Calu3 (cell line): ENCODE data around the gene CIB4. TPM values are rescaled to one million over a fixed set of nuclear protein-coding genes. Genes with fewer than 3 reads are reported as not detected.

Experiments
- BruUV-seq: library from RNA; stranded (reverse); fragments of 400-500 nt; replicated peaks from 2 replicates; lab custom pipeline; 2021; lab: Mats Ljungman, UMichigan
- CTCF ChIA-PET: fragments of 300-600 bp; sonication (Branson Sonifier 250); formaldehyde crosslinking; loops from one replicate; lab custom pipeline; 2022; ENCODE audit warnings: antibody characterized with exemption; lab: Charles Lee
- DNase-seq: peaks from one replicate; pipeline ENCODE4 v3.0.0; 2022
- H3K27ac Mint-ChIP-seq: one replicate; pipeline ENCODE4 v1.8.0; 2022; ENCODE audit warnings: mixed read lengths; ENCODE audit not compliant: unreplicated experiment
- H3K27me3 Mint-ChIP-seq: one replicate; pipeline ENCODE4 v1.8.0; 2022; ENCODE audit warnings: mixed read lengths; ENCODE audit not compliant: unreplicated experiment
- H3K36me3 Mint-ChIP-seq: one replicate; pipeline ENCODE4 v1.8.0; 2022; ENCODE audit warnings: mild to moderate bottlenecking, moderate library complexity, mixed read lengths; ENCODE audit not compliant: insufficient read depth, unreplicated experiment
- H3K4me1 Mint-ChIP-seq: one replicate; pipeline ENCODE4 v1.8.0; 2022; ENCODE audit warnings: mild to moderate bottlenecking, low read depth, mixed read lengths; ENCODE audit not compliant: unreplicated experiment
- H3K4me3 Mint-ChIP-seq: one replicate; pipeline ENCODE4 v1.8.0; 2022; ENCODE audit warnings: mild to moderate bottlenecking, low read depth, moderate library complexity, mixed read lengths; ENCODE audit not compliant: unreplicated experiment
- H3K9me3 Mint-ChIP-seq: one replicate; pipeline ENCODE4 v1.8.0; 2022; ENCODE audit warnings: low read depth, mixed read lengths; ENCODE audit not compliant: unreplicated experiment
- intact Hi-C: fragments of 100-400 bp; cut with micrococcal nuclease; formaldehyde crosslinking; loops from one replicate; pipeline ENCODE4 v1.10.0; 2022; ENCODE audit not compliant: unreplicated experiment
- total RNA-seq: library from RNA; stranded (reverse); gene quantifications from 2 replicates; pipeline ENCODE4 v1.2.3, GENCODE V29; 2022
- TF ChIP-seq, protein P1 (sequence below): fragments of 200-600 bp; IDR thresholded peaks from one replicate; pipeline ENCODE4 v1.8.0; 2022; ENCODE audit warnings: antibody characterized with exemption; ENCODE audit not compliant: unreplicated experiment

Gene CIB4
- total RNA-seq, 1 experiment from 2014 or later, result not detected

DNA sequence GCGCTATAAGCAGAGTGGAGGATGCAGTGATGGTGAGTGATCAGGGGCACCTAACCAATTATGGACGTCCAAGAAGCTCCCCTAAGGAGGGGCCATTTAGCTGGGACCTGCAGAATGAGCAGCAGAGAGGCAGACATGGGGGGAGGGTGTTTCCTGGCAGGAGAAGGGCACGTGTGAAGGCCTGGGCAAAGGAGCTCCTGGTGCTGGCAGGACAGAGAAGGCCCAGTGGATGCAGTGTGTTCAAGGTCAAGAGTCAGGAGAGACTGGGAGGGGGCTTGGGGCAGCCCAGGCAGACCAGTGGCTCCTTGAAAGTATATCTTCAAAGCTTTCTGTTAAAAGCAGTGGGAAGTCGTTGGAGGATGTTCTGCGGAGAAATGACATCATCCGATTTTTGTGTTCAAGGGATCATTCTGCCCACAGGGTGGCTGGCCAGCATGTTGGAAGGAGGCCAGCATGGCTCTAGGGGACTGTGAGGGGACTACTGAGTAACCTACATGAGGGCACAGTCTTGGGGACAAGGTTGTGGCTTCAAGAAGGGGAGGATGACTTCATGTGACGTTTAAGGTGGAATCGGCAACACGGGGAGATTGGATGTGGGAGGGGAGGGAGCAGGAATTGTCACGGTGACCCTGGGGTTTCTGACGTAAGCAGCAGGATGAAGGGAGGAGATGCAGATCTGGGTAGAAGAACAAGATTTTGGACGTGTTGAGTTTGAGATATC lies 9.0 kb upstream of the CIB4 start:
- H3K27me3 Mint-ChIP-seq, result peaks cover 99% of the 10 kb centered on the region
- CTCF ChIA-PET, result interaction anchor here (0.6 to 1.0 kb wide), 2 partner anchors 12 to 86 kb away, joined by 3 to 5 read pairs; no protein-coding TSS in a partner anchor
- no peak for DNase-seq

DNA sequence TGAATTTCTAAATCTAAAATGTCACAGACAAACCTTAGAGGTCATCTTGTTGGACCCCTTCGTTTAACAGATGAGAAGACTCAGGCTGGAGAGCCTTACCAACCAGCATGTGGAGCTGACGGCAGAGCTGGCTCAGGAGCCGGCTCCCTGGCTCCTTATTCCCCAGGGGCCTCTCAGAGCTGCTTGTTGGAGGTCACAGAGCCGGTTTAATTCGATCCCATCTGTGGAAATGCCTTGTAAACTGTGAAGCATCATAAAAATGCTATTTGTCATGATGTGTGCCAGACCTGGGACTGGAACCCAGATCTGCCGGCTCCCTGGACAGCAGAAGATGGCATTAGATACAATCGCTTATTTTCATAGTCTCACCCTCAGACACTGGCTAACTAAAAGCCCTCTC lies 8.2 kb upstream of the CIB4 start:
- no peak overlapping the region for H3K27ac Mint-ChIP-seq
- no TSS peak for BruUV-seq
- H3K4me3 Mint-ChIP-seq, result no peak overlapping the region
- intact Hi-C loops, result no loop called here
- no peaks in the 10 kb centered on the region for H3K4me1 Mint-ChIP-seq
- H3K27me3 Mint-ChIP-seq, result peaks cover 99% of the 10 kb centered on the region
- no peak for DNase-seq
- CTCF ChIA-PET, result interaction anchor here (0.6 kb wide), 1 partner anchor 11 kb away, joined by 3 read pairs; no protein-coding TSS in a partner anchor
- TF ChIP-seq, protein P1, sequence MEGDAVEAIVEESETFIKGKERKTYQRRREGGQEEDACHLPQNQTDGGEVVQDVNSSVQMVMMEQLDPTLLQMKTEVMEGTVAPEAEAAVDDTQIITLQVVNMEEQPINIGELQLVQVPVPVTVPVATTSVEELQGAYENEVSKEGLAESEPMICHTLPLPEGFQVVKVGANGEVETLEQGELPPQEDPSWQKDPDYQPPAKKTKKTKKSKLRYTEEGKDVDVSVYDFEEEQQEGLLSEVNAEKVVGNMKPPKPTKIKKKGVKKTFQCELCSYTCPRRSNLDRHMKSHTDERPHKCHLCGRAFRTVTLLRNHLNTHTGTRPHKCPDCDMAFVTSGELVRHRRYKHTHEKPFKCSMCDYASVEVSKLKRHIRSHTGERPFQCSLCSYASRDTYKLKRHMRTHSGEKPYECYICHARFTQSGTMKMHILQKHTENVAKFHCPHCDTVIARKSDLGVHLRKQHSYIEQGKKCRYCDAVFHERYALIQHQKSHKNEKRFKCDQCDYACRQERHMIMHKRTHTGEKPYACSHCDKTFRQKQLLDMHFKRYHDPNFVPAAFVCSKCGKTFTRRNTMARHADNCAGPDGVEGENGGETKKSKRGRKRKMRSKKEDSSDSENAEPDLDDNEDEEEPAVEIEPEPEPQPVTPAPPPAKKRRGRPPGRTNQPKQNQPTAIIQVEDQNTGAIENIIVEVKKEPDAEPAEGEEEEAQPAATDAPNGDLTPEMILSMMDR, result no peak
- H3K36me3 Mint-ChIP-seq, result no peaks in the 10 kb centered on the region
- H3K9me3 Mint-ChIP-seq, result no peaks in the 10 kb centered on the region

More for the DNA sequence above, 9.0 kb upstream of the CIB4 start:
- intact Hi-C loops, result no loop called here
- Mint-ChIP-seq H3K9me3 (no peaks in the 10 kb centered on the region), H3K36me3 (no peaks in the 10 kb centered on the region), H3K27ac (no peak overlapping the region), H3K4me1 (no peaks in the 10 kb centered on the region), H3K4me3 (no peak overlapping the region)
- TF ChIP-seq, protein P1, result no peak
- BruUV-seq, result no TSS peak

DNA sequence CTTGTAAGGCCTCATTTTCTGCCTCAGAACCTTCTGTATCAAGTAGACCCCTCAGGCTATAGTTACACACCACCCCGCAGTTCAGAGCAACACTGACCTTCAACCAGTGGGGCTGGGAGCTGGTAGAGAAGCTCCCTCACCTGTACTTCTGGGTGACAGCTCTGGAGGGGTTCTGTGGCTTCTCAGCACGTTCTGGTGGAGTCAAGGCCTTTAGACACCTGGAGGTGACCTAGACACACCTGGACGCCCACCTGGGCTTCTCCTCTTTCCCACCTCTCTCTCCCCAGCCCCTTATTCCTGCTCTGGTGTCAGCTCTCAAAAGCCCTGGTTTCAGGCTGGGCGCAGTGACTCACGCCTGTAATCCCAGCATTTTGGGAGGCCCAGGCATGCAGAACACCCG lies 7.3 kb upstream of the CIB4 start:
- CTCF ChIA-PET, result no interaction called here
- no peaks in the 10 kb centered on the region for H3K9me3 Mint-ChIP-seq
- no peak overlapping the region for H3K4me3 Mint-ChIP-seq
- peaks cover 99% of the 10 kb centered on the region for H3K27me3 Mint-ChIP-seq
- no TSS peak for BruUV-seq
- H3K27ac Mint-ChIP-seq, result no peak overlapping the region
- DNase-seq, result no peak
- H3K36me3 Mint-ChIP-seq, result no peaks in the 10 kb centered on the region
- intact Hi-C loops, result no loop called here
- no peaks in the 10 kb centered on the region for H3K4me1 Mint-ChIP-seq
- TF ChIP-seq, protein P1, result no peak

DNA sequence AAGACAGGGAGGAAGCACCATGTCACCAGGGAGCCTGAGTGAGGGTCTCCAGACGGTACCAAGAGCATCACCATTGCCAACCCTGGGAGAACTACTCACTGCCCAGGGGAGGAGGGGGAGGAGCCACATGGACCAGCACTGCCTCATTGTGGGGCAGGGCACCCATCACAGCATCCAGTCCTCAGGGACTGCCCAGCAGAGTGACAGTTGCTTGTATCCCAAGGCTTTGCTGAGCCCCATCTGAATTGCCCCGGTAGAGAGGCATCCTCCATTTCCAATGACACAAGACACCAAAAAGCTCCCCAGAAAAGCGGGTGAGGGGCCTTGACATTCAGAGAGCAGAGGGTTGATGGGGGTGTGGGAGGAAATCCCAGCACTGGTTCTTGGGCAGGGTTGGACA lies 6.8 kb upstream of the CIB4 start:
- intact Hi-C loops, result no loop called here
- BruUV-seq, result no TSS peak
- no peaks in the 10 kb centered on the region for H3K36me3 Mint-ChIP-seq
- no peaks in the 10 kb centered on the region for H3K9me3 Mint-ChIP-seq
- peaks cover 99% of the 10 kb centered on the region for H3K27me3 Mint-ChIP-seq
- H3K27ac Mint-ChIP-seq, result no peak overlapping the region
- TF ChIP-seq, protein P1, result no peak
- H3K4me3 Mint-ChIP-seq, result no peak overlapping the region
- no peak for DNase-seq
- CTCF ChIA-PET, result no interaction called here
- no peaks in the 10 kb centered on the region for H3K4me1 Mint-ChIP-seq
